ENCODE results near the gene AOX1.

DNA sequence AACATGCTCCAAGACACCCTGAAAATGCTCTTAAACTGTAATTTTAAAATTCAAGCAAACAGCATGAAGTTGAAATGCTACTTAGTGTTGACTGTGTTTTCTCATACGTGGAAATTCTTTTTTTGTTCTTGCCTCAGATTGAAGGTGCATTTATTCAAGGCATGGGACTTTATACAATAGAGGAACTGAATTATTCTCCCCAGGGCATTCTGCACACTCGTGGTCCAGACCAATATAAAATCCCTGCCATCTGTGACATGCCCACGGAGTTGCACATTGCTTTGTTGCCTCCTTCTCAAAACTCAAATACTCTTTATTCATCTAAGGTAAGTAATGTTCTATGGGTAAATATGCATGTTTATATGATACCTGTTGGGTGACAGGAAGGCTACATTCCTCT lies 82.7 kb downstream of the AOX1 start:
- TF ChIP-seq, protein P1, sequence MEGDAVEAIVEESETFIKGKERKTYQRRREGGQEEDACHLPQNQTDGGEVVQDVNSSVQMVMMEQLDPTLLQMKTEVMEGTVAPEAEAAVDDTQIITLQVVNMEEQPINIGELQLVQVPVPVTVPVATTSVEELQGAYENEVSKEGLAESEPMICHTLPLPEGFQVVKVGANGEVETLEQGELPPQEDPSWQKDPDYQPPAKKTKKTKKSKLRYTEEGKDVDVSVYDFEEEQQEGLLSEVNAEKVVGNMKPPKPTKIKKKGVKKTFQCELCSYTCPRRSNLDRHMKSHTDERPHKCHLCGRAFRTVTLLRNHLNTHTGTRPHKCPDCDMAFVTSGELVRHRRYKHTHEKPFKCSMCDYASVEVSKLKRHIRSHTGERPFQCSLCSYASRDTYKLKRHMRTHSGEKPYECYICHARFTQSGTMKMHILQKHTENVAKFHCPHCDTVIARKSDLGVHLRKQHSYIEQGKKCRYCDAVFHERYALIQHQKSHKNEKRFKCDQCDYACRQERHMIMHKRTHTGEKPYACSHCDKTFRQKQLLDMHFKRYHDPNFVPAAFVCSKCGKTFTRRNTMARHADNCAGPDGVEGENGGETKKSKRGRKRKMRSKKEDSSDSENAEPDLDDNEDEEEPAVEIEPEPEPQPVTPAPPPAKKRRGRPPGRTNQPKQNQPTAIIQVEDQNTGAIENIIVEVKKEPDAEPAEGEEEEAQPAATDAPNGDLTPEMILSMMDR (IDR thresholded peaks at IDR 0.05; ENCODE audit: low read depth, low read length, poor library complexity, severe bottlenecking) = no peak
- no peak for TF ChIP-seq EZH2phosphoT487 (IDR thresholded peaks at IDR 0.05; ENCODE audit: borderline replicate concordance, low read length)
